GM19099 (cell line): ENCODE data around the gene ATG9B.

ENCODE experiments used
- POLR2A ChIP-seq: IDR thresholded peaks from 3 replicates; pipeline ENCODE4 v1.6.1; 2011; ENCODE audit warnings: low read depth; ENCODE audit not compliant: insufficient read length; ENCODE audit errors: extremely low read depth

Gene ATG9B, protein sequence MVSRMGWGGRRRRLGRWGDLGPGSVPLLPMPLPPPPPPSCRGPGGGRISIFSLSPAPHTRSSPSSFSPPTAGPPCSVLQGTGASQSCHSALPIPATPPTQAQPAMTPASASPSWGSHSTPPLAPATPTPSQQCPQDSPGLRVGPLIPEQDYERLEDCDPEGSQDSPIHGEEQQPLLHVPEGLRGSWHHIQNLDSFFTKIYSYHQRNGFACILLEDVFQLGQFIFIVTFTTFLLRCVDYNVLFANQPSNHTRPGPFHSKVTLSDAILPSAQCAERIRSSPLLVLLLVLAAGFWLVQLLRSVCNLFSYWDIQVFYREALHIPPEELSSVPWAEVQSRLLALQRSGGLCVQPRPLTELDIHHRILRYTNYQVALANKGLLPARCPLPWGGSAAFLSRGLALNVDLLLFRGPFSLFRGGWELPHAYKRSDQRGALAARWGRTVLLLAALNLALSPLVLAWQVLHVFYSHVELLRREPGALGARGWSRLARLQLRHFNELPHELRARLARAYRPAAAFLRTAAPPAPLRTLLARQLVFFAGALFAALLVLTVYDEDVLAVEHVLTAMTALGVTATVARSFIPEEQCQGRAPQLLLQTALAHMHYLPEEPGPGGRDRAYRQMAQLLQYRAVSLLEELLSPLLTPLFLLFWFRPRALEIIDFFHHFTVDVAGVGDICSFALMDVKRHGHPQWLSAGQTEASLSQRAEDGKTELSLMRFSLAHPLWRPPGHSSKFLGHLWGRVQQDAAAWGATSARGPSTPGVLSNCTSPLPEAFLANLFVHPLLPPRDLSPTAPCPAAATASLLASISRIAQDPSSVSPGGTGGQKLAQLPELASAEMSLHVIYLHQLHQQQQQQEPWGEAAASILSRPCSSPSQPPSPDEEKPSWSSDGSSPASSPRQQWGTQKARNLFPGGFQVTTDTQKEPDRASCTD

GRCh38 chr7:151024435-151025056, at the start of gene ATG9B:
Gene ATG9B, minus strand, starts transcription at chr7:151024494. Its CDS starts 71 bp downstream, at chr7:151024423.
- no peak for TF ChIP-seq POLR2A

GRCh38 chr7:151073990-151074389, 49.7 kb upstream of the ATG9B start:
- TF ChIP-seq POLR2A = no peak

GRCh38 chr7:151071032-151071866, 47.0 kb upstream of the ATG9B start:
- TF ChIP-seq POLR2A = no peak

DNA sequence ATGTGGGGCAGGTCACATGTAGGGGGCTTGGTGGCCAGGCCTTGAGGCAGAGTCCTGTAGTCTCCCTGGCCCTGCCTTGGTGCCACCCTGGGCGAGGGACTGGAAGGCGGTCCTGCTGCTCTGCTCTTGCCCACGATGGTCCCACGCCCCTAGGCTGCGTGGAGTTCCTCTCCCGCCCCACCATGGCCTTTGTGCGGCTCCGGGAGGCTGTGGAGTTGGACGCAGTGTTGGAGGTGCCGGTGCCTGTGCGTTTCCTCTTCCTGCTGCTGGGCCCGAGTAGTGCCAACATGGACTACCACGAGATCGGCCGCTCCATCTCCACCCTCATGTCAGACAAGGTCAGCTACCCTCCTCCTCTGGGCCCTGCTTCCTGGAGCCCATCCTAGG, 46.3 kb upstream of the ATG9B start:
- TF ChIP-seq POLR2A = no peak

- no peak for TF ChIP-seq POLR2A
These were observed 45.7 kb upstream of the ATG9B start for GRCh38 chr7:151069841-151070573.

DNA sequence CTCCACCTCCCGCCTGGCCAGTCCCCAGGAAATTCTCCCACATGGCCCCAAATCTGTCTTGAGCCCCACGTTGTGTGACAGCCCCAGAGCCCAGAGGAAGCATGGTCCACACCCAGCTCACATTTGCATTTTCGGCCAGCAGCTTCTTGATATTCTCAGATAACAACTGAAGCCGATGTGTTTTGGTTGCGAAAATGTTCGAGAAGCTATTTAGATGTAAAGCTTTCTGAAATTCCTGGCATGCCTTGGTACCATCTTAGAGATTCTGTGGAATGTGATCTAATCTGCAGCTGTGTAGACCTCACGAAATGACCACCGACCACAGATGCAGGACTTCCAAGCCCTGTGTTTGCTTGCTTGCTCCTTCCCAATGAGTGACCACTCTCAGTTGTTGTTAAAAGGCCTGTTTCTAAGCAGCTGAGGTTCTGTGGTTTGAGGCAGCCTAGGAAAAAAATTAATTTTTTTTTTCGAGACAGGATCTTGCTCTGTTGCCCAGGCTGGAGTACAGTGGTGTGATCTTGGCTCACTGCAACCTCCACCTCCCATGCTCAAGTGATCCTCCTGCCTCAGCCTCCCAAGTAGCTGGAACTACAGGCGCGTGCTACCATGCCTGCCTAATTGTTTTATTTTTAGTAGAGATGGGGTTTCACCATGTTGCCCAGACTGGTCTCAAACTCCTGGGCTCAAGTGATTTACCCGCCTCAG, 43.9 kb upstream of the ATG9B start:
- no peak for TF ChIP-seq POLR2A

DNA sequence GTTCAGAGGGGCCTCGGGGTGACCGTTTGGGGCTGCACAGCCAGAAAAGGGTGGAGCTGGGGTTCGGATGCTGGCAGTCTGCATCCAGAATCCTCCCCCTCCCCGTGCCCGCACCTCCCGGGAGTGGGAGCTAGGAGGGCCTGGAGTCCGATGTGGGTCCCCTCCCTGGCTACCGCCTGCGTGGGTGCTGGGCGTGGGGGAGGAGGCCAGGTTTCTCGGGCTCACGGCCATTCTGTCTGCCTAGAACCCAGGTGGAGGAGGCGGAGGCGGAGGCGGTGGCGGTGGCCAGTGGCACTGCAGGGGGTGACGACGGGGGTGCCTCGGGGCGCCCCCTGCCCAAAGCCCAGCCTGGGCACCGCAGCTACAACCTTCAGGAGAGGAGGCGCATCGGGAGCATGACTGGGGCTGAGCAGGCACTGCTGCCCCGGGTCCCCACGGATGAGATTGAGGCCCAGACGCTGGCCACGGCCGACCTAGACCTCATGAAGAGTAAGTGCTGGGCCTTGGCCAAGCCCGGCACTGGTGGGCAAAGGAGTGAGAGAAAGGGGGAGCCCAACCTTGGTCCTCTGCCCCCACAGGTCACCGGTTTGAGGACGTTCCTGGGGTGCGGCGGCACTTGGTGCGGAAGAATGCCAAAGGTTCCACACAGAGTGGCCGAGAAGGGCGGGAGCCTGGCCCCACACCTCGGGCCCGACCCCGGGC, 42.1 kb upstream of the ATG9B start:
- TF ChIP-seq POLR2A = no peak

- TF ChIP-seq POLR2A = no peak
These were observed 41.2 kb upstream of the ATG9B start for GRCh38 chr7:151065516-151065915.

- no peak for TF ChIP-seq POLR2A
These were observed 40.7 kb upstream of the ATG9B start for GRCh38 chr7:151064993-151065392.

- no peak for TF ChIP-seq POLR2A
These were observed 40.2 kb upstream of the ATG9B start for GRCh38 chr7:151064454-151064853.

- no peak for TF ChIP-seq POLR2A
These were observed 38.9 kb upstream of the ATG9B start for GRCh38 chr7:151063212-151063561.

DNA sequence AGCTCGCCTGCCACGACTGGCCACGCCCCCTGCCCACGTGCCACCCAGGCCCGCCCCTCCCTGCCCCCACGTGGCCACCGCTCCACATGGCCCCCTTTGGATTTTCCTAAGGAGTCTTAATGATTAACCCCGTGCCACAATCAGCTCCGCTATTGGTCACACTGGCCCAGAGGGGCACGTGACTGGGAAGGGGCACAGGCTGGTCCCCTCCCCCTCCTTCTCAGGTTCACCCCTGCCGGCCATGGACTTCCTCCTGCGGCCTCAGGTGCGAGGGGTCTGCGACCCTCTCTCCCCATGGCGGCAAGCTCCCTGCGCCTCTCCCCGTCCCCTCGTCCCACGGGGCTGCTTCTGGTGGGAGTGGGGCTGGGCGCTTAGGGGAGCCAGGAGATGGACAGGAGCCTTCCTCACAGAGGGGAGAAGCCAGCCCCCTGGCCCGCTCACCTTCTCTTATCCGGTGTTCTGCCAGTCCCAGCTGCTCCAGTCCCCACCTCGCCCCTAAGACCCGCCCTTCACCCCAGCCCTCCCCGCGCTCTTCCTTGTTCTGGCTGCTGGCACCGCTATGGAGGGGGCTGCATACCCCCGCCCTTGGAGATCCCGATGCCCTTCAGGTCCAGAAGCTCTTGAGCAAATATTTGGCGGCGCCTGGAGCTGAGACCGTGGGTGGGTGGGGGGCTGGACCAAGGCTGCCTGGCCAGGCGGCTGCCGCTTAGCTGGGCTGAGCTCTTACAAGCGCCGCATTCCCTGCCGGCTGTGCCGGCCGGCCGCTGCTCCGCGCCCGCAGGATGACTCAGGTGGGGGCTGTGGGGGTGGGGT, 38.3 kb upstream of the ATG9B start:
- no peak for TF ChIP-seq POLR2A
